HG03280 (cell line): Measurements from ENCODE around the gene XYLT2.
A peak's percentile ranks its signal among the peaks of the same experiment; 100 is the strongest.
"Not testable (repeated sequence)": the region's sequence is repeated elsewhere in the genome, so short reads cannot be mapped to it uniquely, and the experiment has no call there.

Experiments
- ATAC-seq: cut with Tn5 transposase; IDR thresholded peaks from one replicate; pipeline ENCODE4 v1.9.1; 2021; ENCODE audit warnings: mild to moderate bottlenecking, moderate library complexity; ENCODE audit not compliant: unreplicated experiment

The XYLT2 gene

GRCh38 chr17:50388728-50389127 lies 42.8 kb downstream of the XYLT2 start:
- no peak for ATAC-seq

- ATAC-seq, result no peak
Observed at GRCh38 chr17:50389534-50389933, 43.6 kb downstream of the XYLT2 start.

GRCh38 chr17:50392621-50393020 lies 46.7 kb downstream of the XYLT2 start:
- ATAC-seq, result no peak

- no peak for ATAC-seq
Observed at GRCh38 chr17:50393700-50394099, 47.8 kb downstream of the XYLT2 start.

GRCh38 chr17:50394711-50395110 lies 48.8 kb downstream of the XYLT2 start:
- ATAC-seq, result no peak

GRCh38 chr17:50396261-50397110 lies 50.6 kb downstream of the XYLT2 start:
- no peak for ATAC-seq

- peak; percentile 94 for ATAC-seq
Observed at GRCh38 chr17:50397111-50397918, 51.4 kb downstream of the XYLT2 start, which contains the start of gene LRRC59. TSS of gene LRRC59 (minus strand) at chr17:50397523. CDS start at chr17:50397317, 206 bp downstream.

GRCh38 chr17:50397919-50398285 lies 52.0 kb downstream of the XYLT2 start:
- no peak for ATAC-seq

- ATAC-seq, result not testable (repeated sequence)
Observed at GRCh38 chr17:50398672-50399071, 52.7 kb downstream of the XYLT2 start.

GRCh38 chr17:50399591-50399990 lies 53.7 kb downstream of the XYLT2 start:
- ATAC-seq, result not testable (repeated sequence)

- ATAC-seq, result not testable (repeated sequence)
Observed at GRCh38 chr17:50405351-50405750, 59.4 kb downstream of the XYLT2 start.

- ATAC-seq, result no peak
Observed at GRCh38 chr17:50406578-50406977, 60.7 kb downstream of the XYLT2 start.

- ATAC-seq, result no peak
Observed at GRCh38 chr17:50407921-50408320, 62.0 kb downstream of the XYLT2 start.
